Caco-2 (cell line): ENCODE results near the gene ITPRIPL1. TPM values are rescaled to one million over a fixed set of nuclear protein-coding genes. Genes with fewer than 3 reads are reported as not detected.
A peak's percentile ranks its signal among the peaks of the same experiment; 100 is the strongest.

ENCODE experiments used
- BruUV-seq: library from RNA; stranded (reverse); fragments of 400-500 nt; replicated peaks from 2 replicates; lab custom pipeline; 2021; lab: Mats Ljungman, UMichigan
- CTCF ChIA-PET: fragments of 300-600 bp; sonication (Branson Sonifier 250); formaldehyde crosslinking; loops from one replicate; lab custom pipeline; 2022; ENCODE audit warnings: antibody characterized with exemption; lab: Charles Lee
- POLR2A ChIA-PET: fragments of 300-600 bp; sonication (Branson Sonifier 250); formaldehyde crosslinking; loops from one replicate; lab custom pipeline; 2022; ENCODE audit warnings: antibody characterized with exemption; lab: Charles Lee
- DNase-seq, 2 experiments: peaks; one replicate each; pipeline versions ENCODE4 v3.0.0 to v3.0.0-alpha.2; 2020 to 2022
- H3K27me3 ChIP-seq: replicated peaks from 2 replicates; pipeline ENCODE4 v1.6.0; 2011; ENCODE audit warnings: low read length; ENCODE audit not compliant: control insufficient read depth, insufficient read depth
- H3K36me3 ChIP-seq: 2 replicates; pipeline ENCODE4 v1.5.1; 2011; ENCODE audit warnings: low read length; ENCODE audit not compliant: control insufficient read depth, insufficient read depth
- H3K4me1 ChIP-seq: fragments of 250-450 bp; sonication (Bioruptor Pico); 2 replicates; pipeline ENCODE4 v1.5.1; 2020; ENCODE audit warnings: mild to moderate bottlenecking
- H3K4me3 ChIP-seq: 2 replicates; pipeline ENCODE4 v1.5.1; 2011; ENCODE audit warnings: low read depth, mild to moderate bottlenecking, control low read depth, low read length
- H3K9me3 ChIP-seq: fragments of 250-450 bp; sonication (Bioruptor Pico); 2 replicates; pipeline ENCODE4 v1.5.1; 2020; ENCODE audit warnings: mild to moderate bottlenecking, moderate library complexity
- H3K27ac Mint-ChIP-seq: one replicate; pipeline ENCODE4 v1.8.0; 2022; ENCODE audit warnings: mixed read lengths; ENCODE audit not compliant: unreplicated experiment
- H3K27me3 Mint-ChIP-seq: one replicate; pipeline ENCODE4 v1.8.0; 2022; ENCODE audit warnings: mixed read lengths; ENCODE audit not compliant: insufficient read depth, unreplicated experiment
- H3K36me3 Mint-ChIP-seq: one replicate; pipeline ENCODE4 v1.8.0; 2022; ENCODE audit warnings: mild to moderate bottlenecking, mixed read lengths; ENCODE audit not compliant: insufficient read depth, unreplicated experiment
- H3K4me1 Mint-ChIP-seq: one replicate; pipeline ENCODE4 v1.8.0; 2022; ENCODE audit warnings: low read depth, mixed read lengths; ENCODE audit not compliant: unreplicated experiment
- H3K4me3 Mint-ChIP-seq: one replicate; pipeline ENCODE4 v1.8.0; 2022; ENCODE audit warnings: mild to moderate bottlenecking, moderate library complexity, mixed read lengths; ENCODE audit not compliant: unreplicated experiment
- H3K9me3 Mint-ChIP-seq: one replicate; pipeline ENCODE4 v1.8.0; 2022; ENCODE audit warnings: mixed read lengths; ENCODE audit not compliant: unreplicated experiment
- intact Hi-C: fragments of 100-400 bp; cut with micrococcal nuclease; formaldehyde crosslinking; loops from one replicate; pipeline ENCODE4 v1.10.0; 2022; ENCODE audit not compliant: unreplicated experiment
- total RNA-seq: library from RNA; stranded (reverse); gene quantifications from 2 replicates; pipeline ENCODE4 v1.2.3, GENCODE V29; 2022
- TF ChIP-seq, protein P1 (sequence below), 2 experiments: fragments of 200-600 bp in 1 of 2; IDR thresholded peaks; 1 replicate in 1 of 2; 2 replicates in 1 of 2; pipeline versions ENCODE4 v1.5.1 to v1.8.0; 2011 to 2022; ENCODE audit warnings: antibody characterized with exemption in 1 of 2, control low read depth in 1 of 2, inconsistent platforms in 1 of 2, low read depth in 1 of 2, low read length in 1 of 2, mild to moderate bottlenecking in 1 of 2, moderate library complexity in 1 of 2; ENCODE audit not compliant: insufficient read depth in 1 of 2, severe bottlenecking in 1 of 2, unreplicated experiment in 1 of 2

ITPRIPL1 gene
- total RNA-seq, 1 experiment from 2014 or later, result 1.9 TPM

DNA sequence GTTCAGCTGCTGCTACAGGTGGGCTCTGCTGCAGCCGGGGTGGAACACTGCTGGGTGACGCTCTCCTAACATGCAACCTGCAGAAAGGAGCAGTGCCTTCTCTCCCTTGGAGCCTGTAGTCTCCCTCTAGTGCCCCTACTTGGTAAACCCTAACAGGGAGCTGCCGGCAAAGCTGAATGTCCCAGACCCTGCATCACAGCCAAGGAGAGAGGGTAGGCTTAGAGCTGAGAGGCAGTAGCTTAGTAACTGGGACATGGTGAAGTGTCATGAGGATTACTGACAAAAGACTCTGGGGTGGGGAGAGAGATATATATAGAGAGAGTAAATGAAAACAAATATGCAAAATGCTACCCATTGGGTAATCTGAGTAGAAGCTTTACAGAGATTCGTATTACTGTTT, 20.3 kb downstream of the ITPRIPL1 start:
- POLR2A ChIA-PET, result interaction anchor here (2.1 kb wide), 1 partner anchor 10 kb away, joined by 8 read pairs; the partner anchor contains the start of gene NCAPH
- Mint-ChIP-seq H3K27me3 (no peaks in the 10 kb centered on the region), H3K27ac (no peak overlapping the region), H3K4me3 (no peak overlapping the region), H3K9me3 (no peaks in the 10 kb centered on the region), H3K36me3 (peaks cover 51% of the 10 kb centered on the region), H3K4me1 (peaks cover 15% of the 10 kb centered on the region)
- peaks cover 14% of the 10 kb centered on the region for H3K4me1 ChIP-seq
- no peak overlapping the region for H3K4me3 ChIP-seq
- no peaks in the 10 kb centered on the region for H3K27me3 ChIP-seq
- CTCF ChIA-PET, result interaction anchor here (0.6 to 1.5 kb wide), 4 partner anchors 10 to 207 kb away, joined by 3 to 4 read pairs (median 3); partner anchors contain the start of genes ASTL and NCAPH
- no TSS peak for BruUV-seq
- intact Hi-C loops, result no loop called here
- TF ChIP-seq, protein P1, sequence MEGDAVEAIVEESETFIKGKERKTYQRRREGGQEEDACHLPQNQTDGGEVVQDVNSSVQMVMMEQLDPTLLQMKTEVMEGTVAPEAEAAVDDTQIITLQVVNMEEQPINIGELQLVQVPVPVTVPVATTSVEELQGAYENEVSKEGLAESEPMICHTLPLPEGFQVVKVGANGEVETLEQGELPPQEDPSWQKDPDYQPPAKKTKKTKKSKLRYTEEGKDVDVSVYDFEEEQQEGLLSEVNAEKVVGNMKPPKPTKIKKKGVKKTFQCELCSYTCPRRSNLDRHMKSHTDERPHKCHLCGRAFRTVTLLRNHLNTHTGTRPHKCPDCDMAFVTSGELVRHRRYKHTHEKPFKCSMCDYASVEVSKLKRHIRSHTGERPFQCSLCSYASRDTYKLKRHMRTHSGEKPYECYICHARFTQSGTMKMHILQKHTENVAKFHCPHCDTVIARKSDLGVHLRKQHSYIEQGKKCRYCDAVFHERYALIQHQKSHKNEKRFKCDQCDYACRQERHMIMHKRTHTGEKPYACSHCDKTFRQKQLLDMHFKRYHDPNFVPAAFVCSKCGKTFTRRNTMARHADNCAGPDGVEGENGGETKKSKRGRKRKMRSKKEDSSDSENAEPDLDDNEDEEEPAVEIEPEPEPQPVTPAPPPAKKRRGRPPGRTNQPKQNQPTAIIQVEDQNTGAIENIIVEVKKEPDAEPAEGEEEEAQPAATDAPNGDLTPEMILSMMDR (IDR thresholded peaks at IDR 0.05; ENCODE audit: insufficient read depth in 1 of 2, low read depth in 1 of 2, low read length in 1 of 2, severe bottlenecking in 1 of 2, unreplicated experiment in 1 of 2), result peak in 1 of 2 experiments; percentile 31
- H3K36me3 ChIP-seq, result peaks cover 3% of the 10 kb centered on the region
- no peaks in the 10 kb centered on the region for H3K9me3 ChIP-seq
- peak in 1 of 2 experiments; percentile 22 for DNase-seq

DNA sequence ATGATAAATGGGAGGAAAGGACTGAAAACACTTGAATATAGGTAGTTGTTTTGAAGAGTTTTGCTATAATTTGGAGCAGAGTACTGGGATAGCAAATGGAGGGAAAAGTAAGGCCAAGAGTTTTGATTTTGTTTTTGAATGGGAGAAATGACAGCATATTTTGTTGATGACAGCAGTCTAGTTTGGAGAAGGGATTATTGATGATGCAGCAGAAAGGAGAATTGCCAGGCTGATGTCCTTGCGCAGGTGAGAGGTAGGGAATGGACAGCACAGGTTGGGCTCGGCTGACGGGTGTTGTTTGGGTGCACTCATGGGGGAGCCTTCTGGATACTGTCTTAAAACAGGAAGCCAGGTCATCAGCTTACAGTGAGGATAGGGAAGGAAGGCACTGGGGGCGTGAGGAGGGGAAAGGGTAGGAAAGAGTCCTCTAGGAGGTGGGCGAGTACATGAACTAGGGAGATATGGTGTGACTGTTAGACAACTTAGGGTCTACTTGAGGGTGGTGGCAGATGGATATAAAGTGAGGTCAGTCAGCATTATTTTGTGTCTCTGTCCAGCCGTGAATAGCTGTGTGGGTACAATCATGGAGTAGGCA, 20.8 kb downstream of the ITPRIPL1 start:
- TF ChIP-seq, protein P1 (IDR thresholded peaks at IDR 0.05; ENCODE audit: insufficient read depth in 1 of 2, low read depth in 1 of 2, low read length in 1 of 2, severe bottlenecking in 1 of 2, unreplicated experiment in 1 of 2), result no peak
- Mint-ChIP-seq H3K27me3 (no peaks in the 10 kb centered on the region), H3K36me3 (peaks cover 55% of the 10 kb centered on the region), H3K4me1 (peaks cover 14% of the 10 kb centered on the region), H3K27ac (no peak overlapping the region), H3K4me3 (no peak overlapping the region), H3K9me3 (no peaks in the 10 kb centered on the region)
- Histone ChIP-seq H3K27me3 (no peaks in the 10 kb centered on the region), H3K4me3 (no peak overlapping the region), H3K4me1 (peaks cover 12% of the 10 kb centered on the region), H3K9me3 (no peaks in the 10 kb centered on the region), H3K36me3 (peaks cover 4% of the 10 kb centered on the region)
- intact Hi-C loops, result no loop called here
- ChIA-PET POLR2A (interaction anchor here (2.1 kb wide), 1 partner anchor 10 kb away, joined by 8 read pairs; the partner anchor contains the start of gene NCAPH), CTCF (interaction anchor here (0.6 to 1.5 kb wide), 4 partner anchors 10 to 207 kb away, joined by 3 to 4 read pairs (median 3); partner anchors contain the start of genes ASTL and NCAPH)
- BruUV-seq, result no TSS peak
- no peak for DNase-seq

DNA sequence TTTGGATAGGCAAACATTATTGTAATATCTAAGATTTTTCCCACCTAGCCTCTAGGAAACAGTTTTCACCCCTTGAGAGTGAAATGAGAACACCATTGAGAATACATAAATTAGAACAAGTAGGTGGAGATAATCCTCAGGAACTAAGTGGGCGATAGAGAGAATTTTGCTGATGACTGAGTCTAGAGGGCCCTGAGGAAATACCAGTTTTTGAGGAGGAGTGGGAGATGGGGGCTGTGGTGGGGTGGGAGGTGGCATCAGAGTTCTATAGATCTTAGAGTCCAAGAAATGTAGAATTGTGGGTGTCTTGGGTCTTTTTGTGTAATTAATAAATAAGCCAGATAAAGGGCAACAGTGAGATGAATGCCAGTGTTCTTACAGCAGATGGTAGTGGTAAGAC, 22.3 kb downstream of the ITPRIPL1 start:
- H3K4me1 Mint-ChIP-seq, result peaks cover under 1% of the 10 kb centered on the region
- ChIA-PET POLR2A (no interaction called here), CTCF (no interaction called here)

More for the DNA sequence above, 22.3 kb downstream of the ITPRIPL1 start:
- DNase-seq, result no peak
- Histone ChIP-seq H3K27me3 (no peaks in the 10 kb centered on the region), H3K4me1 (peaks cover 1% of the 10 kb centered on the region), H3K4me3 (no peak overlapping the region), H3K9me3 (no peaks in the 10 kb centered on the region), H3K36me3 (peaks cover 4% of the 10 kb centered on the region)
- no peaks in the 10 kb centered on the region for H3K27me3 Mint-ChIP-seq
- peaks cover 48% of the 10 kb centered on the region for H3K36me3 Mint-ChIP-seq
- no peaks in the 10 kb centered on the region for H3K9me3 Mint-ChIP-seq
- no peak overlapping the region for H3K4me3 Mint-ChIP-seq
- intact Hi-C loops, result no loop called here
- BruUV-seq, result no TSS peak
- TF ChIP-seq, protein P1 (IDR thresholded peaks at IDR 0.05; ENCODE audit: insufficient read depth in 1 of 2, low read depth in 1 of 2, low read length in 1 of 2, severe bottlenecking in 1 of 2, unreplicated experiment in 1 of 2), result no peak
- no peak overlapping the region for H3K27ac Mint-ChIP-seq
